HAP-1 (cell line): ENCODE measurements around the gene KLHL11.

Experiments
- DNase-seq, 2 experiments: peaks; one replicate each; pipeline ENCODE4 v3.0.0-alpha.2; 2016 to 2020; ENCODE audit warnings: low spot score in 2 of 2
- H3K27me3 ChIP-seq: fragments of 250-450 bp; sonication (Bioruptor Pico); 2 replicates; pipeline ENCODE4 v1.5.1; 2020; ENCODE audit warnings: low read depth, mild to moderate bottlenecking, moderate library complexity
- H3K36me3 ChIP-seq: fragments of 250-450 bp; sonication (Bioruptor Pico); replicated peaks from 2 replicates; pipeline ENCODE4 v1.5.1; 2020; ENCODE audit warnings: mild to moderate bottlenecking
- H3K4me1 ChIP-seq: fragments of 250-450 bp; sonication (Bioruptor Pico); 2 replicates; pipeline ENCODE4 v1.5.1; 2020; ENCODE audit warnings: mild to moderate bottlenecking
- H3K4me3 ChIP-seq: fragments of 250-450 bp; sonication (Bioruptor Pico); 2 replicates; pipeline ENCODE4 v1.5.1; 2020; ENCODE audit warnings: mild to moderate bottlenecking, moderate library complexity
- H3K9me3 ChIP-seq: fragments of 250-450 bp; sonication (Bioruptor Pico); 2 replicates; pipeline ENCODE4 v1.5.1; 2020; ENCODE audit warnings: mild to moderate bottlenecking, moderate library complexity
- in situ Hi-C: fragments of 300-500 bp; cut with MboI; formaldehyde crosslinking; loops from 3 replicates; pipeline ENCODE4 v1.14.3; 2020; ENCODE audit warnings: low sequenced_read_pairs, inconsistent platforms, mixed read lengths

The KLHL11 gene

GRCh38 chr17:41816637-41817320, 48.4 kb downstream of the KLHL11 start:
- H3K9me3 ChIP-seq = no peaks in the 10 kb centered on the region; the same call in 1 of the 2 replicates
- H3K4me3 ChIP-seq = no peak overlapping the region
- H3K4me1 ChIP-seq = peaks cover 11% of the 10 kb centered on the region
- DNase-seq = no peak
- in situ Hi-C loops = no loop called here
- no peaks in the 10 kb centered on the region for H3K27me3 ChIP-seq
- H3K36me3 ChIP-seq = peaks cover 55% of the 10 kb centered on the region

- Histone ChIP-seq H3K27me3 (no peaks in the 10 kb centered on the region), H3K36me3 (peaks cover 41% of the 10 kb centered on the region), H3K9me3 (no peaks in the 10 kb centered on the region; the same call in 1 of the 2 replicates), H3K4me1 (peaks cover 18% of the 10 kb centered on the region), H3K4me3 (peak overlapping the region; percentile 89)
- in situ Hi-C loops = no loop called here
- no peak for DNase-seq
Observed at GRCh38 chr17:41814195-41814594, 51.0 kb downstream of the KLHL11 start.

GRCh38 chr17:41813699-41814124, 51.5 kb downstream of the KLHL11 start:
- in situ Hi-C loops = no loop called here
- H3K27me3 ChIP-seq = no peaks in the 10 kb centered on the region
- no peaks in the 10 kb centered on the region; the same call in 1 of the 2 replicates for H3K9me3 ChIP-seq
- peaks cover 18% of the 10 kb centered on the region for H3K4me1 ChIP-seq
- peaks cover 42% of the 10 kb centered on the region for H3K36me3 ChIP-seq
- DNase-seq = no peak
- peak overlapping the region; percentile 89 for H3K4me3 ChIP-seq

GRCh38 chr17:41813152-41813680, 52.0 kb downstream of the KLHL11 start:
- no peak for DNase-seq
- H3K36me3 ChIP-seq = peaks cover 44% of the 10 kb centered on the region
- H3K4me1 ChIP-seq = peaks cover 18% of the 10 kb centered on the region
- H3K9me3 ChIP-seq = no peaks in the 10 kb centered on the region; the same call in 1 of the 2 replicates
- in situ Hi-C loops = no loop called here
- H3K4me3 ChIP-seq = peak overlapping the region; percentile 89
- H3K27me3 ChIP-seq = no peaks in the 10 kb centered on the region

GRCh38 chr17:41812381-41813151, 52.7 kb downstream of the KLHL11 start, which contains the start of gene FKBP10:
FKBP10 (plus strand) TSS chr17:41813004; CDS start chr17:41813035, 31 bp downstream.
- Histone ChIP-seq H3K4me3 (peak within 1 kb of the TSS; percentile 89), H3K27me3 (no peaks in the 10 kb centered on the region), H3K4me1 (peaks cover 18% of the 10 kb centered on the region), H3K36me3 (peaks cover 43% of the 10 kb centered on the region), H3K9me3 (no peaks in the 10 kb centered on the region; the same call in 1 of the 2 replicates)
- DNase-seq = peak; percentile 87 to 96
- in situ Hi-C loops = no loop called here

- peaks cover 44% of the 10 kb centered on the region for H3K36me3 ChIP-seq
- H3K4me3 ChIP-seq = peak within 1 kb of the TSS; percentile 89
- peaks cover 18% of the 10 kb centered on the region for H3K4me1 ChIP-seq
- no peaks in the 10 kb centered on the region for H3K27me3 ChIP-seq
- no peaks in the 10 kb centered on the region; the same call in 1 of the 2 replicates for H3K9me3 ChIP-seq
- in situ Hi-C loops = no loop called here
- peak; percentile 60 to 86 for DNase-seq
Observed at GRCh38 chr17:41811549-41812380, 53.5 kb downstream of the KLHL11 start, which contains the start of gene P3H4. P3H4 (minus strand) TSS chr17:41811949; CDS start chr17:41811915, 34 bp downstream.

- Histone ChIP-seq H3K4me3 (peak overlapping the region; percentile 89), H3K4me1 (peaks cover 18% of the 10 kb centered on the region), H3K36me3 (peaks cover 47% of the 10 kb centered on the region), H3K27me3 (no peaks in the 10 kb centered on the region), H3K9me3 (no peaks in the 10 kb centered on the region; the same call in 1 of the 2 replicates)
- peak in 1 of 2 experiments; percentile 48 for DNase-seq
- in situ Hi-C loops = no loop called here
Observed at GRCh38 chr17:41810659-41811548, 54.3 kb downstream of the KLHL11 start.

GRCh38 chr17:41806685-41807445, 58.4 kb downstream of the KLHL11 start:
- peaks cover 7% of the 10 kb centered on the region for H3K4me1 ChIP-seq
- no peaks in the 10 kb centered on the region for H3K27me3 ChIP-seq
- no peaks in the 10 kb centered on the region for H3K9me3 ChIP-seq
- no peak for DNase-seq
- in situ Hi-C loops = no loop called here
- H3K4me3 ChIP-seq = no peak overlapping the region
- H3K36me3 ChIP-seq = peaks cover 51% of the 10 kb centered on the region
